Nephron (organoid): ENCODE results near the gene NRARP.

Experiments
- H3K27ac Mint-ChIP-seq, 3 experiments: 2 replicates each; pipeline ENCODE4 v1.8.0; 2020; ENCODE audit warnings: mixed read lengths in 3 of 3, mild to moderate bottlenecking in 2 of 3, moderate library complexity in 1 of 3
- H3K27me3 Mint-ChIP-seq: 2 replicates; pipeline ENCODE4 v1.8.0; 2021; ENCODE audit warnings: low read depth, mild to moderate bottlenecking, moderate library complexity, mixed read lengths
- H3K36me3 Mint-ChIP-seq: 2 replicates; pipeline ENCODE4 v1.8.0; 2020; ENCODE audit warnings: low read depth, mixed read lengths
- H3K4me1 Mint-ChIP-seq: 2 replicates; pipeline ENCODE4 v1.8.0; 2020; ENCODE audit warnings: mixed read lengths
- H3K4me3 Mint-ChIP-seq, 3 experiments: 2 replicates each; pipeline ENCODE4 v1.8.0; 2020; ENCODE audit warnings: mild to moderate bottlenecking in 3 of 3, mixed read lengths in 3 of 3, moderate library complexity in 2 of 3
- H3K9me3 Mint-ChIP-seq: 2 replicates; pipeline ENCODE4 v1.8.0; 2020; ENCODE audit warnings: mixed read lengths
- TF ChIP-seq, protein P1 (sequence below), 3 experiments: fragments of 200-600 bp; sonication (generic); IDR thresholded peaks; one replicate each; pipeline ENCODE4 v1.5.0; 2021; ENCODE audit warnings: antibody characterized with exemption in 3 of 3; ENCODE audit not compliant: unreplicated experiment in 3 of 3

NRARP gene

DNA sequence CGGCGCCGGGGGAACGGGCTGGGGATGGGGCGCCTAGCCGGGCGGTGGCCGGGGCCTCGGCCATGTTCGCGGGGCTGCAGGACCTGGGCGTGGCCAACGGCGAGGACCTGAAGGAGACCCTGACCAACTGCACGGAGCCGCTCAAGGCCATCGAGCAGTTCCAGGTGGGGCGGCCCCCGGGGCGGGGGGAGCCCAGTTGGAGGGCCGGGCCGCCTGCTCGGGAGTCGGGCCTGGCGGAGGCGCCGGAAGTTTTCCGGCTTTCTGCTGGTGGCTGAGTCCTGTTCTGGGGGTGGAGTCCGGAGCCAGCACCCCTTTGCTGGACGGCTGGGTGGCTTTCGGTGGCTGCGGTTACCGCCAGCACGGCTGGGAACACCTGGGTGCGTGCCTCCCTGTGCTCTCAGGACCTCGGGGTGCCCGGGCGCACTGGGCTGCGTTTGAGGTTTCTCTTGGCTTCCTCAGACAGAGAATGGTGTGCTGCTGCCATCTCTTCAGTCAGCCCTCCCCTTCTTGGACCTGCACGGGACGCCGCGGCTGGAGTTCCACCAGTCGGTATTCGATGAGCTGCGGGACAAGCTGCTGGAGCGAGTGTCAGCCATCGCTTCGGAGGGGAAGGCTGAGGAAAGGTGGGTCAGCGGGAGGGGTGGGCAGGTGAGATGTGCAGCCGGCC, 46.5 kb downstream of the NRARP start:
- Mint-ChIP-seq H3K36me3 (peaks cover 8% of the 10 kb centered on the region), H3K27me3 (no peaks in the 10 kb centered on the region), H3K4me1 (no peaks in the 10 kb centered on the region), H3K4me3 (peak overlapping the region; percentile 84 to 87 (median 85)), H3K9me3 (no peaks in the 10 kb centered on the region), H3K27ac (no peak overlapping the region)
- TF ChIP-seq, protein P1, sequence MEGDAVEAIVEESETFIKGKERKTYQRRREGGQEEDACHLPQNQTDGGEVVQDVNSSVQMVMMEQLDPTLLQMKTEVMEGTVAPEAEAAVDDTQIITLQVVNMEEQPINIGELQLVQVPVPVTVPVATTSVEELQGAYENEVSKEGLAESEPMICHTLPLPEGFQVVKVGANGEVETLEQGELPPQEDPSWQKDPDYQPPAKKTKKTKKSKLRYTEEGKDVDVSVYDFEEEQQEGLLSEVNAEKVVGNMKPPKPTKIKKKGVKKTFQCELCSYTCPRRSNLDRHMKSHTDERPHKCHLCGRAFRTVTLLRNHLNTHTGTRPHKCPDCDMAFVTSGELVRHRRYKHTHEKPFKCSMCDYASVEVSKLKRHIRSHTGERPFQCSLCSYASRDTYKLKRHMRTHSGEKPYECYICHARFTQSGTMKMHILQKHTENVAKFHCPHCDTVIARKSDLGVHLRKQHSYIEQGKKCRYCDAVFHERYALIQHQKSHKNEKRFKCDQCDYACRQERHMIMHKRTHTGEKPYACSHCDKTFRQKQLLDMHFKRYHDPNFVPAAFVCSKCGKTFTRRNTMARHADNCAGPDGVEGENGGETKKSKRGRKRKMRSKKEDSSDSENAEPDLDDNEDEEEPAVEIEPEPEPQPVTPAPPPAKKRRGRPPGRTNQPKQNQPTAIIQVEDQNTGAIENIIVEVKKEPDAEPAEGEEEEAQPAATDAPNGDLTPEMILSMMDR (IDR thresholded peaks at IDR 0.05; ENCODE audit: unreplicated experiment in 3 of 3) = no peak

- Mint-ChIP-seq H3K4me3 (peak within 1 kb of the TSS; percentile 93 to 95 (median 94)), H3K27ac (peak within 1 kb of the TSS; percentile 40 to 98 (median 69)), H3K36me3 (peaks cover 8% of the 10 kb centered on the region), H3K27me3 (no peaks in the 10 kb centered on the region), H3K9me3 (no peaks in the 10 kb centered on the region), H3K4me1 (no peaks in the 10 kb centered on the region)
- TF ChIP-seq, protein P1 (IDR thresholded peaks at IDR 0.05; ENCODE audit: unreplicated experiment in 3 of 3) = no peak
Observed at GRCh38 chr9:137254624-137255447, 47.2 kb downstream of the NRARP start, which contains the start of gene NELFB. Gene NELFB, plus strand, starts transcription at chr9:137255327.

DNA sequence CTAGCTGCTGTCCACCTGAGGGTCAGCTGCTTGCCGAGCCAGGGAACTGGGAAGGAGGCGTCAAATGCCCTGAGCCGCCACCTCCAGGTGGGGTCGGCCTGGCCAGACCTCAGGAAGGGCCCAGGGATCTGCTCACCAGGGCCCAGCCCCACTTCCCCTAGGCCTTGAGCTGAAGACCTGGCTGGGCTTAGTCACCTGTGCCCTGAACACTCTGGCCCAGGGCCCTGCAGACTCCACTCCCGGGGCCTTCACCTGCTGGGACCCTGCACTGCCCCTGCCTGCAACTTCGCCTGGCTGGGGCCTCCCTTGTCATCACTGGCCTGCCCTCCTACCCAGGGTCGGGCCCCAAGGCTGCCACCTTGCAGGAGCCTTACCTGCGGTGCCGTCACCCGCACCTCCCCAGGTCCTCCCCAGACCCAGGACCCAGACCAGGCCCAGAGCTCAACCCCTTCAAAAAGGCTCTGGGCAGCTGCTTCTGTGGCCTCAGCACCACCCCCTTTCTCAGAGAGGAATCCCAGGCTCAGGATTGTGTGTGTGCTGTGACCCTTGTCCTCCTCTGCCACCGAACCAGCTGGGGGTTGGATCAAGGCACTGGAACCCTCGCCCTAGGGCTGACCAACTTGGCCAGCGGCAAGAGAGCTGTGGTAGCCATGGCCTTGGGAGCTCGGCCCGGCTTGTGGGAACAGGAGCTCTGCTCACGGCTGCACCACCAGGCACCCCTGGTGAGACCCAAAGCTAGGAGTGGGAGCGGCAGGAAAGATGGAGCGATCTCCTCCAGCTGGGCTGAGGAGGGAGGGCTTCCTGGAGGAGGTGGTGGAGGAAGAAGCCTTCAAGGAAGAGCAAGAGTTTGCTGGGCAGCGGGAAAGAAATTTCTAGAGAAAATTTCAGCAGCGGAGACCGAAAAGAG, 48.1 kb downstream of the NRARP start:
- H3K27ac Mint-ChIP-seq = peak overlapping the region; percentile 40 to 98 (median 69)
- H3K4me3 Mint-ChIP-seq = peak overlapping the region; percentile 93 to 95 (median 94)
- peaks cover 4% of the 10 kb centered on the region for H3K36me3 Mint-ChIP-seq
- TF ChIP-seq, protein P1 (IDR thresholded peaks at IDR 0.05; ENCODE audit: unreplicated experiment in 3 of 3) = no peak
- no peaks in the 10 kb centered on the region for H3K9me3 Mint-ChIP-seq
- no peaks in the 10 kb centered on the region for H3K27me3 Mint-ChIP-seq
- no peaks in the 10 kb centered on the region for H3K4me1 Mint-ChIP-seq

- no peaks in the 10 kb centered on the region for H3K36me3 Mint-ChIP-seq
- TF ChIP-seq, protein P1 (IDR thresholded peaks at IDR 0.05; ENCODE audit: unreplicated experiment in 3 of 3) = no peak
- no peaks in the 10 kb centered on the region for H3K9me3 Mint-ChIP-seq
- H3K4me3 Mint-ChIP-seq = peak overlapping the region; percentile 56 to 69 (median 61)
- H3K27ac Mint-ChIP-seq = peak overlapping the region in 1 of 3 experiments; percentile 66
- no peaks in the 10 kb centered on the region for H3K4me1 Mint-ChIP-seq
- H3K27me3 Mint-ChIP-seq = no peaks in the 10 kb centered on the region
Observed at GRCh38 chr9:137252555-137253506, 49.2 kb downstream of the NRARP start.
